Urothelium cell line (cell line): ENCODE measurements around the gene VEGFB.

Experiments
- DNase-seq: peaks from one replicate; pipeline ENCODE4 v3.0.0; 2011; ENCODE audit warnings: low spot score, mixed read lengths
- FAIRE-seq: peaks from 2 replicates; lab custom pipeline; 2011; peaks lifted over from hg19 to GRCh38; lab: Jason Lieb, UNC

The VEGFB gene

GRCh38 chr11:64258946-64259532 is 24.7 kb downstream of the VEGFB start:
- no peak for FAIRE-seq
- no peak for DNase-seq

- DNase-seq (no peak), FAIRE-seq (no peak)
Measured at GRCh38 chr11:64259533-64260067, 25.2 kb downstream of the VEGFB start.

- FAIRE-seq (peak; percentile 53), DNase-seq (no peak)
Measured at GRCh38 chr11:64260147-64260708, 25.8 kb downstream of the VEGFB start.

- FAIRE-seq, result no peak
- no peak for DNase-seq
Measured at GRCh38 chr11:64261556-64262080, 27.2 kb downstream of the VEGFB start.

- DNase-seq (no peak), FAIRE-seq (no peak)
Measured at GRCh38 chr11:64262271-64263002, 28.1 kb downstream of the VEGFB start.

GRCh38 chr11:64263021-64263946 is 28.9 kb downstream of the VEGFB start:
- FAIRE-seq (no peak), DNase-seq (no peak)

GRCh38 chr11:64263947-64264317 is 29.5 kb downstream of the VEGFB start:
- no peak for FAIRE-seq
- no peak for DNase-seq

GRCh38 chr11:64264371-64264852 is 30.0 kb downstream of the VEGFB start:
- no peak for DNase-seq
- FAIRE-seq, result no peak

GRCh38 chr11:64265176-64266160 is 31.1 kb downstream of the VEGFB start:
- FAIRE-seq (no peak), DNase-seq (no peak)

- no peak for DNase-seq
- no peak for FAIRE-seq
Measured at GRCh38 chr11:64266339-64266738, 32.0 kb downstream of the VEGFB start.

GRCh38 chr11:64267207-64267945 is 33.0 kb downstream of the VEGFB start:
- DNase-seq, result no peak
- FAIRE-seq, result no peak

- FAIRE-seq (no peak), DNase-seq (no peak)
Measured at GRCh38 chr11:64268025-64268892, 33.9 kb downstream of the VEGFB start.

GRCh38 chr11:64268893-64269539 is 34.6 kb downstream of the VEGFB start:
- FAIRE-seq (no peak), DNase-seq (peak; percentile 45)

GRCh38 chr11:64269540-64270220 is 35.3 kb downstream of the VEGFB start:
- FAIRE-seq (no peak), DNase-seq (peak; percentile 92)

GRCh38 chr11:64275031-64275800 is 40.8 kb downstream of the VEGFB start:
- no peak for FAIRE-seq
- DNase-seq, result no peak

GRCh38 chr11:64275841-64276240 is 41.5 kb downstream of the VEGFB start:
- no peak for FAIRE-seq

More at GRCh38 chr11:64275841-64276240, 41.5 kb downstream of the VEGFB start:
- DNase-seq, result no peak
